Neural progenitor cell (in vitro differentiated cells): ENCODE measurements around the gene ZCCHC7. TPM values are rescaled to one million over a fixed set of nuclear protein-coding genes. Genes with fewer than 3 reads are reported as not detected.
"Not testable (repeated sequence)": the region's sequence is repeated elsewhere in the genome, so short reads cannot be mapped to it uniquely, and the experiment has no call there.

Experiments
- DNase-seq: peaks from one replicate; pipeline ENCODE4 v3.0.0-alpha.2; 2016; ENCODE audit warnings: low spot score
- H2AFZ ChIP-seq: fragments of 200-600 bp; sonication (generic); replicated peaks from 2 replicates; pipeline ENCODE4 v1.6.1; 2016; ENCODE audit warnings: antibody characterized with exemption
- H3F3A ChIP-seq: fragments of 200-600 bp; sonication (generic); 2 replicates; pipeline ENCODE4 v1.6.1; 2016; ENCODE audit warnings: antibody characterized with exemption, low read depth
- H3K27ac ChIP-seq: fragments of 200-600 bp; sonication (generic); 2 replicates; pipeline ENCODE4 v1.5.1; 2016; ENCODE audit warnings: mild to moderate bottlenecking
- H3K27me3 ChIP-seq: fragments of 200-600 bp; sonication (generic); 2 replicates; pipeline ENCODE4 v1.6.1; 2016; ENCODE audit warnings: mild to moderate bottlenecking, moderate library complexity
- H3K36me3 ChIP-seq: fragments of 200-600 bp; sonication (generic); 2 replicates; pipeline ENCODE4 v1.5.1; 2016
- H3K4me1 ChIP-seq: fragments of 200-600 bp; sonication (generic); 2 replicates; pipeline ENCODE4 v1.6.1; 2016; ENCODE audit warnings: mixed run types
- H3K4me2 ChIP-seq: fragments of 200-600 bp; sonication (generic); 2 replicates; pipeline ENCODE4 v1.6.1; 2016
- H3K4me3 ChIP-seq: fragments of 200-600 bp; sonication (generic); 2 replicates; pipeline ENCODE4 v1.5.1; 2016
- H3K79me2 ChIP-seq: fragments of 200-600 bp; sonication (generic); 2 replicates; pipeline ENCODE4 v1.6.1; 2016; ENCODE audit warnings: low read depth
- H3K9ac ChIP-seq: fragments of 200-600 bp; sonication (generic); 2 replicates; pipeline ENCODE4 v1.6.1; 2016
- H3K9me3 ChIP-seq: fragments of 200-600 bp; sonication (generic); 2 replicates; pipeline ENCODE4 v1.5.1; 2016; ENCODE audit warnings: low read depth
- H4K20me1 ChIP-seq: fragments of 200-600 bp; sonication (generic); 2 replicates; pipeline ENCODE4 v1.6.1; 2016; ENCODE audit warnings: low read depth
- H3K27ac Mint-ChIP-seq: 3 replicates; pipeline ENCODE4 v1.8.0; 2021; ENCODE audit warnings: mixed read lengths
- H3K27me3 Mint-ChIP-seq: 2 replicates; pipeline ENCODE4 v1.8.0; 2022; ENCODE audit warnings: low read depth, mild to moderate bottlenecking, inconsistent platforms, moderate library complexity, mixed read lengths; ENCODE audit not compliant: insufficient read depth
- H3K36me3 Mint-ChIP-seq: 3 replicates; pipeline ENCODE4 v1.8.0; 2021; ENCODE audit warnings: mixed read lengths
- H3K4me1 Mint-ChIP-seq: 3 replicates; pipeline ENCODE4 v1.8.0; 2021; ENCODE audit warnings: mixed read lengths
- H3K4me3 Mint-ChIP-seq: 3 replicates; pipeline ENCODE4 v1.8.0; 2021; ENCODE audit warnings: mild to moderate bottlenecking, moderate library complexity, mixed read lengths
- H3K9me3 Mint-ChIP-seq: 3 replicates; pipeline ENCODE4 v1.8.0; 2020; ENCODE audit warnings: mixed read lengths
- EZH2 ChIP-seq: fragments of 200-600 bp; sonication (generic); IDR thresholded peaks from 2 replicates; pipeline ENCODE4 v1.6.1; 2017; ENCODE audit warnings: antibody characterized with exemption, mild to moderate bottlenecking, moderate library complexity
- EZH2phosphoT487 ChIP-seq: fragments of 200-600 bp; sonication (generic); IDR thresholded peaks from 2 replicates; pipeline ENCODE4 v1.6.1; 2017; ENCODE audit warnings: antibody characterized with exemption
- total RNA-seq: library from RNA; depleted of rRNA; stranded (reverse); fragments of >200 nt; gene quantifications from 2 replicates; pipeline ENCODE4 v1.2.3, GENCODE V29; 2015; ENCODE audit warnings: low replicate concordance
- TF ChIP-seq, protein P1 (sequence below): fragments of 200-600 bp; sonication (generic); IDR thresholded peaks from 2 replicates; pipeline ENCODE4 v1.5.1; 2017; ENCODE audit warnings: antibody characterized with exemption, mild to moderate bottlenecking

The ZCCHC7 gene
- total RNA-seq, 1 donor from 2014 or later, result 27.6 TPM

DNA sequence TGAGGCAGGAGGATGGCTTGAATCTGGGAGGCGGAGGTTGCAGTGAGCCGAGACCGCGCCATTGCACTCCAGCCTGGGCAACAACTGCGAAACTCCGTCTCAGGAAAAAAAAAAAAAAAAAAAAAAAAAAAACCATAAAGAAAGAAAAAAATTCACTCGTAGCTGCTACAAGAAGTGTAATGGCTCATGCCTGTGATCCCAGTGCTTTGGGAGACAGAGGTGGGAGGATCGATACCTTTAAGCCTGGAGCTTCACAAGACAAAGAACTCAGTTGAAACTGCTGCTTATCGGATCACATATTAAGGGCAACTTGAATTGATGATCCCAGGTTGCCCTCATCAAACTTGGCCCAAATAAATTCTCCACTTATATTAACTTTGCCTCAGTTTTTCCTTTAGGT, 1.0 kb upstream of the ZCCHC7 start:
- peaks cover 6% of the 10 kb centered on the region for H3K9me3 Mint-ChIP-seq
- DNase-seq, result no peak
- Histone ChIP-seq H3K79me2 (peaks cover 37% of the 10 kb centered on the region), H3K9me3 (peaks cover 4% of the 10 kb centered on the region), H3F3A (peaks cover 3% of the 10 kb centered on the region), H4K20me1 (peaks cover 5% of the 10 kb centered on the region), H2AFZ (peak overlapping the region; percentile 92), H3K4me2 (no peak overlapping the region), H3K27me3 (no peaks in the 10 kb centered on the region), H3K4me3 (no peak overlapping the region), H3K4me1 (peaks cover 8% of the 10 kb centered on the region), H3K9ac (no peak overlapping the region), H3K36me3 (no peaks in the 10 kb centered on the region), H3K27ac (no peak overlapping the region)
- peaks cover 8% of the 10 kb centered on the region for H3K36me3 Mint-ChIP-seq
- peaks cover 3% of the 10 kb centered on the region for H3K27me3 Mint-ChIP-seq
- peaks cover 21% of the 10 kb centered on the region for H3K4me1 Mint-ChIP-seq
- peak overlapping the region; percentile 96 for H3K4me3 Mint-ChIP-seq
- TF ChIP-seq, protein P1, sequence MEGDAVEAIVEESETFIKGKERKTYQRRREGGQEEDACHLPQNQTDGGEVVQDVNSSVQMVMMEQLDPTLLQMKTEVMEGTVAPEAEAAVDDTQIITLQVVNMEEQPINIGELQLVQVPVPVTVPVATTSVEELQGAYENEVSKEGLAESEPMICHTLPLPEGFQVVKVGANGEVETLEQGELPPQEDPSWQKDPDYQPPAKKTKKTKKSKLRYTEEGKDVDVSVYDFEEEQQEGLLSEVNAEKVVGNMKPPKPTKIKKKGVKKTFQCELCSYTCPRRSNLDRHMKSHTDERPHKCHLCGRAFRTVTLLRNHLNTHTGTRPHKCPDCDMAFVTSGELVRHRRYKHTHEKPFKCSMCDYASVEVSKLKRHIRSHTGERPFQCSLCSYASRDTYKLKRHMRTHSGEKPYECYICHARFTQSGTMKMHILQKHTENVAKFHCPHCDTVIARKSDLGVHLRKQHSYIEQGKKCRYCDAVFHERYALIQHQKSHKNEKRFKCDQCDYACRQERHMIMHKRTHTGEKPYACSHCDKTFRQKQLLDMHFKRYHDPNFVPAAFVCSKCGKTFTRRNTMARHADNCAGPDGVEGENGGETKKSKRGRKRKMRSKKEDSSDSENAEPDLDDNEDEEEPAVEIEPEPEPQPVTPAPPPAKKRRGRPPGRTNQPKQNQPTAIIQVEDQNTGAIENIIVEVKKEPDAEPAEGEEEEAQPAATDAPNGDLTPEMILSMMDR, result no peak
- TF ChIP-seq EZH2 (no peak), EZH2phosphoT487 (no peak)
- H3K27ac Mint-ChIP-seq, result no peak overlapping the region

DNA sequence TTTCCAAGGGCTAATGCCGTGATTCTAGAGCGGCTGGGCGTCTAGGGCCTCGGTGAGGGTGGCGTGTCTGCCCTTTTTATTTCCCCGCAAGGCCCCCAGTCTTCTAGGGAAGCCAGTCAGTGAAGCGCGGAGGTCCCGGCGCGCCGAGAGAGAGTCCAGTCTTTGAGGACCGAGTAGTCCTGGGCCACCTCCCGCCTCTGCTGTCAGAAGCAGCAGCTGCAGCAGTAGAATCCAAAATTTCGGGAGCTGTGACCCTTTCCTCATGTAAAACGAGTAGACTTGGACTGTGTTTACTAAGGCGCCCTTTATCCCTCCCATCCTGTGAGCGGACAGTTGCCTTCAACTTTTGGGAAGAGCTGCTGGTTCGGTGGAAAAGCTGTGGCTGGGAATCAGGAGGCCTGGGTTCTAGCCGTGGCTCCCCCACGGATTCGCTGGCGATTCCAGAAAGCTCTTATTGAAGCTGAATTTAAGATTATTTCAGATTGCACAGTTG, 515 bp downstream of the ZCCHC7 start:
- H3F3A ChIP-seq, H3K9me3 ChIP-seq, H3K36me3 ChIP-seq, H4K20me1 ChIP-seq, H3K27me3 ChIP-seq, H3K27me3 Mint-ChIP-seq, H3K4me1 ChIP-seq, H3K9me3 Mint-ChIP-seq: not testable (repeated sequence)
- peak overlapping the region; percentile 74 for H3K4me3 ChIP-seq
- H2AFZ ChIP-seq, result peak overlapping the region; percentile 92
- peak overlapping the region; percentile 92 for H3K4me2 ChIP-seq
- peak overlapping the region; percentile 49 for H3K9ac ChIP-seq
- Mint-ChIP-seq H3K4me3 (peak overlapping the region; percentile 96), H3K4me1 (peaks cover 23% of the 10 kb centered on the region), H3K36me3 (peaks cover 10% of the 10 kb centered on the region), H3K27ac (peak overlapping the region; percentile 6)
- peak; percentile 57 for DNase-seq
- H3K79me2 ChIP-seq, result peaks cover 51% of the 10 kb centered on the region
- peak overlapping the region; percentile 5 for H3K27ac ChIP-seq

DNA sequence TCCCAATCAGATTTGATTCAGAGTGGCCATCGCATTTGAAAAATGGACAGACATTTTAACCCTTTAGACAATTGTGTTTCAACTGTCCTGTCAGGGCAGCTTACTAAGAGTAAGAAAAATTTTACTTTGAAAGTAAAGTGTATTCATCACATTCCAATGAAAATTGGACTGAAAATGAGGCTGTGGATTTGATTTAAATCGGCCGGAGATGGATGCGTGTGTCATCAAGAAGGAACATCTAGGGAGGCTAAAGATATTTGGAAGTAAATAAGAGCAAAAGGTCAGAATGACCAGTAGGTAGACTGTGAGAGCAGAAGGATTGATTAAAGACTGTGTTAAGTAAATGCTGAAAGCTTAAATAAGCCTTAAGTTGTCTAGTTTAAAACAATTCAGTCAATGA, 1.5 kb downstream of the ZCCHC7 start:
- Mint-ChIP-seq H3K36me3 (peaks cover 10% of the 10 kb centered on the region), H3K4me1 (peaks cover 23% of the 10 kb centered on the region), H3K9me3 (peaks cover 6% of the 10 kb centered on the region), H3K27me3 (peaks cover 3% of the 10 kb centered on the region), H3K27ac (no peak overlapping the region), H3K4me3 (peak overlapping the region; percentile 96)
- no peak overlapping the region for H3K27ac ChIP-seq
- TF ChIP-seq EZH2 (no peak), EZH2phosphoT487 (no peak)
- TF ChIP-seq, protein P1, result no peak
- H3K27me3 ChIP-seq, result no peaks in the 10 kb centered on the region
- peak overlapping the region; percentile 74 for H3K4me3 ChIP-seq
- no peak for DNase-seq
- peaks cover 4% of the 10 kb centered on the region for H3K9me3 ChIP-seq
- peak overlapping the region; percentile 49 for H3K9ac ChIP-seq
- peak overlapping the region; percentile 92 for H3K4me2 ChIP-seq
- peaks cover 59% of the 10 kb centered on the region for H3K79me2 ChIP-seq
- H2AFZ ChIP-seq, result no peak overlapping the region
- peaks cover 8% of the 10 kb centered on the region for H3K4me1 ChIP-seq
- peaks cover 5% of the 10 kb centered on the region for H4K20me1 ChIP-seq
- H3F3A ChIP-seq, result peaks cover 3% of the 10 kb centered on the region
- no peaks in the 10 kb centered on the region for H3K36me3 ChIP-seq

DNA sequence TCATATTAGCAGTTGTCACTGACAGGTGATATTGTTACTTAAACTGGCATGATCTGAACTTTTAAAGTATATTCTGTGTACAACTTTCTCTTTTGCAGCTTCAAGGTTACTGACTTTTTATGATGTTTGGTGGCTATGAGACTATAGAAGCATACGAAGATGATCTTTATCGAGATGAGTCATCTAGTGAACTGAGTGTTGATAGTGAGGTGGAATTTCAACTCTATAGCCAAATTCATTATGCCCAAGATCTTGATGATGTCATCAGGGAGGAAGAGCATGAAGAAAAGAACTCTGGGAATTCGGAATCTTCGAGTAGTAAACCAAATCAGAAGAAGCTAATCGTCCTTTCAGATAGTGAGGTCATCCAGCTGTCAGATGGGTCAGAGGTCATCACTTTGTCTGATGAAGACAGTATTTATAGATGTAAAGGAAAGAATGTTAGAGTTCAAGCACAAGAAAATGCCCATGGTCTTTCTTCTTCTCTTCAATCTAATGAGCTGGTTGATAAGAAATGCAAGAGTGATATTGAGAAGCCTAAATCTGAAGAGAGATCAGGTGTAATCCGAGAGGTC, 5.9 kb downstream of the ZCCHC7 start:
- H3K36me3 Mint-ChIP-seq, result peaks cover 11% of the 10 kb centered on the region
- TF ChIP-seq, protein P1, result no peak
- TF ChIP-seq EZH2 (no peak), EZH2phosphoT487 (no peak)
- H2AFZ ChIP-seq, result no peak overlapping the region
- peaks cover 10% of the 10 kb centered on the region for H4K20me1 ChIP-seq
- no peaks in the 10 kb centered on the region for H3K9me3 Mint-ChIP-seq
- no peak overlapping the region for H3K4me2 ChIP-seq
- no peak overlapping the region for H3K27ac ChIP-seq
- no peak overlapping the region for H3K27ac Mint-ChIP-seq
- no peaks in the 10 kb centered on the region for H3K27me3 ChIP-seq
- H3F3A ChIP-seq, result no peaks in the 10 kb centered on the region
- no peaks in the 10 kb centered on the region for H3K27me3 Mint-ChIP-seq
- peaks cover 8% of the 10 kb centered on the region for H3K4me1 ChIP-seq
- H3K9ac ChIP-seq, result no peak overlapping the region
- H3K9me3 ChIP-seq, result no peaks in the 10 kb centered on the region
- H3K4me3 Mint-ChIP-seq, result no peak overlapping the region
- no peak for DNase-seq
- H3K4me1 Mint-ChIP-seq, result peaks cover 19% of the 10 kb centered on the region
- H3K4me3 ChIP-seq, result no peak overlapping the region
- peaks cover 74% of the 10 kb centered on the region for H3K79me2 ChIP-seq
- no peaks in the 10 kb centered on the region for H3K36me3 ChIP-seq
